ENCODE data around the gene PPARGC1A. TPM values are rescaled to one million over a fixed set of nuclear protein-coding genes. Genes with fewer than 3 reads are reported as not detected.

PPARGC1A gene
- total and polyA plus RNA-seq, 11 donors = 25.4 to 103 (median 83.3) TPM

- intact Hi-C loops (cut with DNase I) = loop anchor here in 1 of 10 donors (10.0 kb wide), 1 partner anchor 494 kb away; no protein-coding TSS in a partner anchor
- peak; percentile 27 to 65 (median 52) for ATAC-seq
- Histone ChIP-seq H3K4me3 (no peak overlapping the region), H3K4me1 (peaks cover 0 to 9% (median 0%) of the 10 kb centered on the region in 12 donors), H3K27me3 (no peaks in the 10 kb centered on the region), H3K27ac (peak overlapping the region in 1 of 12 donors; percentile 18), H3K36me3 (no peaks in the 10 kb centered on the region), H3K9me3 (no peaks in the 10 kb centered on the region)
- 76 to 81% (median 76%) methylated on average over 13 of the region's 13 CpGs for WGBS, 4 donors
- DNase-seq = no peak
- TF ChIP-seq POLR2A (IDR thresholded peaks at IDR 0.05) = no peak
- TF ChIP-seq, protein P1, sequence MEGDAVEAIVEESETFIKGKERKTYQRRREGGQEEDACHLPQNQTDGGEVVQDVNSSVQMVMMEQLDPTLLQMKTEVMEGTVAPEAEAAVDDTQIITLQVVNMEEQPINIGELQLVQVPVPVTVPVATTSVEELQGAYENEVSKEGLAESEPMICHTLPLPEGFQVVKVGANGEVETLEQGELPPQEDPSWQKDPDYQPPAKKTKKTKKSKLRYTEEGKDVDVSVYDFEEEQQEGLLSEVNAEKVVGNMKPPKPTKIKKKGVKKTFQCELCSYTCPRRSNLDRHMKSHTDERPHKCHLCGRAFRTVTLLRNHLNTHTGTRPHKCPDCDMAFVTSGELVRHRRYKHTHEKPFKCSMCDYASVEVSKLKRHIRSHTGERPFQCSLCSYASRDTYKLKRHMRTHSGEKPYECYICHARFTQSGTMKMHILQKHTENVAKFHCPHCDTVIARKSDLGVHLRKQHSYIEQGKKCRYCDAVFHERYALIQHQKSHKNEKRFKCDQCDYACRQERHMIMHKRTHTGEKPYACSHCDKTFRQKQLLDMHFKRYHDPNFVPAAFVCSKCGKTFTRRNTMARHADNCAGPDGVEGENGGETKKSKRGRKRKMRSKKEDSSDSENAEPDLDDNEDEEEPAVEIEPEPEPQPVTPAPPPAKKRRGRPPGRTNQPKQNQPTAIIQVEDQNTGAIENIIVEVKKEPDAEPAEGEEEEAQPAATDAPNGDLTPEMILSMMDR (IDR thresholded peaks at IDR 0.05) = no peak
These were observed 31.0 kb upstream of the PPARGC1A start for GRCh38 chr4:23920716-23921446.

DNA sequence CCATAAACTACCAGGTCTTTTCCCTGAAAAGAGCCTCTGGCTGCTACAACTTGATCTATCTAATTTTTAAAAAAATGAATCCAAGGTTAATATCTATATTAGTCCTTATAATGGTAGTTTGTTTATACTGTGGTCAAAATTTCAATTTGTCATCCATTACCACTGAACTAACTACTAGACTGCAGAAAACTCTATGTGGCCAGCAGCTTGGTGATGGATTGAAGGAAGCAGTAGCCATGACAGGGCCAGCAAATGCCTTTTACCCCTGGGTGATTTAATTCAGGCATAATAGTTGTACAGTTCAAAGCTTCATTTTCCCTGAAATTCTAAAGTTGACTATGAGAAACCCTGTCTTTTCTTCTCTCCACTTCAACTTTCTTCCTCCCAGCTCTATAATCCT lies 30.4 kb upstream of the PPARGC1A start:
- no peaks in the 10 kb centered on the region for H3K36me3 ChIP-seq
- H3K27ac ChIP-seq = peak overlapping the region in 1 of 12 donors; percentile 18
- H3K4me3 ChIP-seq = no peak overlapping the region
- no peaks in the 10 kb centered on the region for H3K27me3 ChIP-seq
- peaks cover 0 to 9% (median 0%) of the 10 kb centered on the region in 12 donors for H3K4me1 ChIP-seq
- DNase-seq (no peak), ATAC-seq (no peak)
- no peaks in the 10 kb centered on the region for H3K9me3 ChIP-seq
- no peak for TF ChIP-seq POLR2A (IDR thresholded peaks at IDR 0.05)
- TF ChIP-seq, protein P1 (IDR thresholded peaks at IDR 0.05) = no peak
- intact Hi-C loops (cut with DNase I) = loop anchor here in 1 of 10 donors (10.0 kb wide), 1 partner anchor 495 kb away; no protein-coding TSS in a partner anchor

GRCh38 chr4:23916282-23916681 lies 26.4 kb upstream of the PPARGC1A start:
- no peaks in the 10 kb centered on the region for H3K36me3 ChIP-seq
- no peak overlapping the region for H3K27ac ChIP-seq
- peaks cover 0 to 9% (median 0%) of the 10 kb centered on the region in 12 donors for H3K4me1 ChIP-seq
- DNase-seq = no peak
- intact Hi-C loops (cut with DNase I) = no loop called here
- ATAC-seq = no peak
- 80 to 92% (median 87%) methylated on average over 2 of the region's 2 CpGs for WGBS, 4 donors
- TF ChIP-seq, protein P1 (IDR thresholded peaks at IDR 0.05) = no peak
- no peak for TF ChIP-seq POLR2A (IDR thresholded peaks at IDR 0.05)
- no peaks in the 10 kb centered on the region for H3K9me3 ChIP-seq
- no peaks in the 10 kb centered on the region for H3K27me3 ChIP-seq
- no peak overlapping the region for H3K4me3 ChIP-seq

GRCh38 chr4:23915459-23916132 lies 25.7 kb upstream of the PPARGC1A start:
- Histone ChIP-seq H3K27me3 (no peaks in the 10 kb centered on the region), H3K27ac (no peak overlapping the region), H3K4me3 (no peak overlapping the region), H3K36me3 (no peaks in the 10 kb centered on the region), H3K9me3 (no peaks in the 10 kb centered on the region), H3K4me1 (peaks cover 0 to 9% (median 0%) of the 10 kb centered on the region in 12 donors)
- intact Hi-C loops (cut with DNase I) = no loop called here
- DNase-seq (peak in 3 of 5 donors; percentile 27 to 40 (median 37)), ATAC-seq (peak in 3 of 4 donors; percentile 73 to 81 (median 78))
- 41 to 64% (median 49%) methylated on average over 2 of the region's 2 CpGs for WGBS, 4 donors
- TF ChIP-seq, protein P1 (IDR thresholded peaks at IDR 0.05) = no peak
- no peak for TF ChIP-seq POLR2A (IDR thresholded peaks at IDR 0.05)

All from heart left ventricle (tissue), 16 donors.